ENCODE measurements around the gene CDC7. TPM values are rescaled to one million over a fixed set of nuclear protein-coding genes. Genes with fewer than 3 reads are reported as not detected.

CDC7 gene
- total RNA-seq, 1 donor from 2014 or later, result 4.0 TPM

DNA sequence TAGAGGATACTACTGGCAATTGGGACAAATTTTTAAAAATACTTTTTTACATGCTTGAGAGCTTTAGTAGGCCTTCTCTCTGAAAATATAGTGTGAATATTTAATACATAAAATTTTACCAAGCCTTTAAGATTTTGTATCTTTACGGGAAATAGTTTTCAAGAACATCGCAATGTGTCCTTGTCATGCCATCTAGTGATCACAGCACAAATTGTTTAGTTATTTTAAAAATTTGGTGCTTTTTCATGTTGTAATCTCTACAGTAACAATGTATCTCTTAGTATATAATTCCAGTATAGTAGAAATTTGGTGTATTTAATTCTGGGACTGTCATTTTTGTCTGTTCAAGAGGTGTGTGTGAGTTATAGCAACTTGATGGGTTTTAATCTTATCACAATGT is 6.7 kb downstream of the CDC7 start:
- H3K9me3 ChIP-seq (ENCODE audit: insufficient read depth, low read depth, low read length), result no peaks in the 10 kb centered on the region
- Mint-ChIP-seq H3K27me3 (ENCODE audit: low read depth, unreplicated experiment) (no peaks in the 10 kb centered on the region), H3K4me3 (ENCODE audit: unreplicated experiment) (no peak overlapping the region), H3K36me3 (ENCODE audit: low read depth, unreplicated experiment) (no peaks in the 10 kb centered on the region), H3K27ac (ENCODE audit: unreplicated experiment) (no peak overlapping the region), H3K9me3 (ENCODE audit: unreplicated experiment) (no peaks in the 10 kb centered on the region), H3K4me1 (ENCODE audit: low read depth, unreplicated experiment) (peaks cover 2% of the 10 kb centered on the region)
- no peaks in the 10 kb centered on the region for H4K20me1 ChIP-seq (ENCODE audit: insufficient read depth, low read length)
- no peaks in the 10 kb centered on the region for H3K27me3 ChIP-seq (ENCODE audit: insufficient read depth, low read length)
- no peaks in the 10 kb centered on the region for H3K4me1 ChIP-seq (ENCODE audit: insufficient read depth, low read length)
- peaks cover 19% of the 10 kb centered on the region for H3K79me2 ChIP-seq (ENCODE audit: insufficient read depth, low read length)
- no peak overlapping the region for H3K4me3 ChIP-seq (ENCODE audit: insufficient read depth, low read depth, low read length)
- TF ChIP-seq, protein P1, sequence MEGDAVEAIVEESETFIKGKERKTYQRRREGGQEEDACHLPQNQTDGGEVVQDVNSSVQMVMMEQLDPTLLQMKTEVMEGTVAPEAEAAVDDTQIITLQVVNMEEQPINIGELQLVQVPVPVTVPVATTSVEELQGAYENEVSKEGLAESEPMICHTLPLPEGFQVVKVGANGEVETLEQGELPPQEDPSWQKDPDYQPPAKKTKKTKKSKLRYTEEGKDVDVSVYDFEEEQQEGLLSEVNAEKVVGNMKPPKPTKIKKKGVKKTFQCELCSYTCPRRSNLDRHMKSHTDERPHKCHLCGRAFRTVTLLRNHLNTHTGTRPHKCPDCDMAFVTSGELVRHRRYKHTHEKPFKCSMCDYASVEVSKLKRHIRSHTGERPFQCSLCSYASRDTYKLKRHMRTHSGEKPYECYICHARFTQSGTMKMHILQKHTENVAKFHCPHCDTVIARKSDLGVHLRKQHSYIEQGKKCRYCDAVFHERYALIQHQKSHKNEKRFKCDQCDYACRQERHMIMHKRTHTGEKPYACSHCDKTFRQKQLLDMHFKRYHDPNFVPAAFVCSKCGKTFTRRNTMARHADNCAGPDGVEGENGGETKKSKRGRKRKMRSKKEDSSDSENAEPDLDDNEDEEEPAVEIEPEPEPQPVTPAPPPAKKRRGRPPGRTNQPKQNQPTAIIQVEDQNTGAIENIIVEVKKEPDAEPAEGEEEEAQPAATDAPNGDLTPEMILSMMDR (IDR thresholded peaks at IDR 0.05; ENCODE audit: insufficient read depth, low read depth, low read length), result no peak
- no peak for TF ChIP-seq EZH2 (IDR thresholded peaks at IDR 0.05; ENCODE audit: insufficient read depth, low read length)
- no peak overlapping the region for H3K9ac ChIP-seq (ENCODE audit: low read length)
- H3K27ac ChIP-seq (ENCODE audit: low read depth, low read length), result no peak overlapping the region
- FAIRE-seq, result no peak
- no peaks in the 10 kb centered on the region for H3K36me3 ChIP-seq (ENCODE audit: insufficient read depth, low read length)
- no peak overlapping the region for H2AFZ ChIP-seq (ENCODE audit: low read depth, low read length)
- no peak for DNase-seq (ENCODE audit: low read depth)
- H3K4me2 ChIP-seq (ENCODE audit: low read length), result no peak overlapping the region

DNA sequence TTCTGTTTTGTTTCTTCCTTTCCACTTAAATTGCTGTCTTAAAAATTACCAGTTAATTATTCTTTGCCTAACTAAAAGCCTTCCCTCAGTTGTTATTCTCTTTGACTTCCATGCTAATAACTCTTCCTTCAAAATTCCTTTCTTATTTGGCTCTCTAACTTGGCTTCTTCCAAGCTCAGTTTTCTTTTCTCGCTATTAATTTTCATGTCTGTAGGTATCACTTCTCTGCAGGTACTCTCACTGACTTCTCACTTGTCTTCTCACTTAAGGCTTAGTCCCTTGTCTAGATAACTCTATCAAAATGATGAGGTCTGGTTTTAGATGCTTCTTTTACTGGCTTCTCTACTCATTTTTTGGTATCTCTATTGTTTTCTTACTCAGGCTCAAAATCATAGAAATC is 10.1 kb downstream of the CDC7 start:
- no peak overlapping the region for H3K9ac ChIP-seq (ENCODE audit: low read length)
- no peaks in the 10 kb centered on the region for H3K27me3 Mint-ChIP-seq (ENCODE audit: low read depth, unreplicated experiment)
- no peaks in the 10 kb centered on the region for H3K27me3 ChIP-seq (ENCODE audit: insufficient read depth, low read length)
- DNase-seq (ENCODE audit: low read depth), result no peak
- no peak overlapping the region for H3K4me2 ChIP-seq (ENCODE audit: low read length)
- H2AFZ ChIP-seq (ENCODE audit: low read depth, low read length), result no peak overlapping the region
- no peaks in the 10 kb centered on the region for H3K36me3 ChIP-seq (ENCODE audit: insufficient read depth, low read length)
- no peak overlapping the region for H3K4me3 Mint-ChIP-seq (ENCODE audit: unreplicated experiment)
- H3K36me3 Mint-ChIP-seq (ENCODE audit: low read depth, unreplicated experiment), result no peaks in the 10 kb centered on the region
- FAIRE-seq, result no peak
- no peak for TF ChIP-seq EZH2 (IDR thresholded peaks at IDR 0.05; ENCODE audit: insufficient read depth, low read length)
- TF ChIP-seq, protein P1 (IDR thresholded peaks at IDR 0.05; ENCODE audit: insufficient read depth, low read depth, low read length), result no peak
- no peaks in the 10 kb centered on the region for H3K9me3 ChIP-seq (ENCODE audit: insufficient read depth, low read depth, low read length)
- no peaks in the 10 kb centered on the region for H3K4me1 Mint-ChIP-seq (ENCODE audit: low read depth, unreplicated experiment)
- H3K9me3 Mint-ChIP-seq (ENCODE audit: unreplicated experiment), result no peaks in the 10 kb centered on the region
- H3K27ac ChIP-seq (ENCODE audit: low read depth, low read length), result no peak overlapping the region
- no peak overlapping the region for H3K4me3 ChIP-seq (ENCODE audit: insufficient read depth, low read depth, low read length)
- no peaks in the 10 kb centered on the region for H3K79me2 ChIP-seq (ENCODE audit: insufficient read depth, low read length)
- H3K4me1 ChIP-seq (ENCODE audit: insufficient read depth, low read length), result no peaks in the 10 kb centered on the region
- no peaks in the 10 kb centered on the region for H4K20me1 ChIP-seq (ENCODE audit: insufficient read depth, low read length)
- H3K27ac Mint-ChIP-seq (ENCODE audit: unreplicated experiment), result no peak overlapping the region

DNA sequence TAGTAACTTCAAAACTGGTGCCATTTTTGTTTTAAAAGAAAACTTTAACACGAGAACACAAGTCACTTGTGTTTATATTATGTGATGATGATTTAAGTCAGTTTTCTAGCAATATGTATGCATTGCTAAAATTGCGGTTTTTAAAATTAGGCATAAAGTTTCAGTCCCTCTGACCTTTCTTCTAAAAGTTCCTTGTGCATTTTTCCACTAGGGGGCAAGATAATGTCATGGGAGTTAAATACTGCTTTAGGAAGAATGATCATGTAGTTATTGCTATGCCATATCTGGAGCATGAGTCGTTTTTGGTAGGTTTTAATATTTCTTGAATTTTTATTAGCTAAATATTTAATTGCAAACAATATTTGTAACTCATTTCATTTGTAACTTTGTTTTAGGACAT is 10.7 kb downstream of the CDC7 start:
- Histone ChIP-seq H3K9ac (ENCODE audit: low read length) (no peak overlapping the region), H3K4me1 (ENCODE audit: insufficient read depth, low read length) (no peaks in the 10 kb centered on the region), H3K79me2 (ENCODE audit: insufficient read depth, low read length) (no peaks in the 10 kb centered on the region), H4K20me1 (ENCODE audit: insufficient read depth, low read length) (no peaks in the 10 kb centered on the region), H3K27ac (ENCODE audit: low read depth, low read length) (no peak overlapping the region), H2AFZ (ENCODE audit: low read depth, low read length) (no peak overlapping the region), H3K4me3 (ENCODE audit: insufficient read depth, low read depth, low read length) (no peak overlapping the region), H3K36me3 (ENCODE audit: insufficient read depth, low read length) (no peaks in the 10 kb centered on the region), H3K4me2 (ENCODE audit: low read length) (no peak overlapping the region), H3K9me3 (ENCODE audit: insufficient read depth, low read depth, low read length) (no peaks in the 10 kb centered on the region), H3K27me3 (ENCODE audit: insufficient read depth, low read length) (no peaks in the 10 kb centered on the region)
- no peak for TF ChIP-seq EZH2 (IDR thresholded peaks at IDR 0.05; ENCODE audit: insufficient read depth, low read length)
- TF ChIP-seq, protein P1 (IDR thresholded peaks at IDR 0.05; ENCODE audit: insufficient read depth, low read depth, low read length), result peak; percentile 61
- FAIRE-seq, result peak; percentile 63
- H3K4me1 Mint-ChIP-seq (ENCODE audit: low read depth, unreplicated experiment), result no peaks in the 10 kb centered on the region
- H3K36me3 Mint-ChIP-seq (ENCODE audit: low read depth, unreplicated experiment), result no peaks in the 10 kb centered on the region
- no peak overlapping the region for H3K4me3 Mint-ChIP-seq (ENCODE audit: unreplicated experiment)
- H3K27ac Mint-ChIP-seq (ENCODE audit: unreplicated experiment), result no peak overlapping the region
- peak; percentile 16 for DNase-seq (ENCODE audit: low read depth)
- H3K9me3 Mint-ChIP-seq (ENCODE audit: unreplicated experiment), result no peaks in the 10 kb centered on the region
- no peaks in the 10 kb centered on the region for H3K27me3 Mint-ChIP-seq (ENCODE audit: low read depth, unreplicated experiment)

All from astrocyte (in vitro differentiated cells and primary cell).